ENCODE measurements around the gene HRK.

The HRK gene

DNA sequence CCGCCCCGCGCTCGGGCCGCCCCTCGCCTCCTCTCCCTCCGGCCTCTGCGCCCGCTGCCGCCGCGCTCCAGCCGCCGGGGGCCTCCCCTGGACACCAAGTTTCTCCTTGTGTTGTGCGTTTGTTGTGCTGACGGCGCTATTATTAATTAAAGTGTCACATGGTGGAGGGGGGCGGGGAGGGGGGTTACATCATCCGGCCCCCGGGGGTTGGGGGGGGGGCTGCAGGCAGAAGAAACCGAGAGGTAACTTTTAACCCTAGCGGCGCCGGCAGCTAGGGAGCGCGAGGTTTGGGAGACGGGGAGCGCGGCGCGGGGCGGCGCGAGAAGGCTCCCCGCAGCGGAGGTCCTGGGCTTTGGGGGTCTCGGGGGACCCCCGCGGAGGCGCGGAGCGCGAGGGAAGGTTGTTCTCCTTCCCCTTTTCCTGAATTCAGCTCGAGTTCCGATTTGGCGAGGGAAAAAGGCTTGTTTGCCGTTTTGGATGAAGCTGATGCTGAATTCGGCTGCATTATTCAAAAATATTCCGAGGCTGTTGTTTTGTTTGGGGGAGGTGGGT is at the start of gene HRK:
TSS of gene HRK (minus strand) at position 117 of the 552 bp plus-strand sequence. CDS start 134 bp downstream, outside the sequence.
- peak; percentile 45 for DNase-seq

DNA sequence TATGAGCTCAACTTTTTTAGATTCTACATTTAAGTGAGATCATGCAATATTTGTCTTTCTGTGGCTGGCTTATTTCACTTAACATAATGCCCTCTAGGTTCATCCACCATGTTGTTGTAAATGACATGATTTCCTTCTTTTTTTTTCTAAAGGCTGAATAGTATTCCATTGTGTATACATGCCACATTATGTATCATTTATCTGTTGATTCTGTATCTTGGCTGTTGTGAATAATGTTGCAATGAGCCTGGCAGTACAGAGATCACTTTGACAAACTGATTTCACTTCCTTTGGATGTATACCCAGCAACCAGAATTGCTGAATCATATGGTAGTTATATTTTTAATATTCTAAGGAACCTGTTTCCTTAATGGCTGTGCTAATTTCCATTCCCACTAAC is 48.6 kb upstream of the HRK start:
- no peak for DNase-seq

DNA sequence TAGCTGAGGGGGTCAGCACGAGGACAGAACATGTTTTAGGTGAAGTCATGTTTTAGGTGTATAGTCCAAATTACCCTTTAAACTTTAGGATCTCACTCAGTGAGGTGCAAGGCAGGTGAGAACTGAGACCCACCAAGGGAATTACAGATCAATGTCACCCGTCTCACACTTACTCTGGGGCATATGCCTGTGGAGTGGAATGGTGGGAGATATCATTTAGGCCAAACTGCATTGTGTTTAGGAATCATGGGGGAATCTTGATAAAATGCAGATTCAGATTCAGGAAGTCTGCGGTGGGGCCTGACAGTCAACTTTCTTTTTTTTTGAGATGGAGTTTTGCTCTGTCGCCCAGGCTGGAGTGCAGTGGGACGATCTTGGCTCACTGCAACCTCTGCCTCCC is 47.3 kb upstream of the HRK start:
- no peak for DNase-seq

DNA sequence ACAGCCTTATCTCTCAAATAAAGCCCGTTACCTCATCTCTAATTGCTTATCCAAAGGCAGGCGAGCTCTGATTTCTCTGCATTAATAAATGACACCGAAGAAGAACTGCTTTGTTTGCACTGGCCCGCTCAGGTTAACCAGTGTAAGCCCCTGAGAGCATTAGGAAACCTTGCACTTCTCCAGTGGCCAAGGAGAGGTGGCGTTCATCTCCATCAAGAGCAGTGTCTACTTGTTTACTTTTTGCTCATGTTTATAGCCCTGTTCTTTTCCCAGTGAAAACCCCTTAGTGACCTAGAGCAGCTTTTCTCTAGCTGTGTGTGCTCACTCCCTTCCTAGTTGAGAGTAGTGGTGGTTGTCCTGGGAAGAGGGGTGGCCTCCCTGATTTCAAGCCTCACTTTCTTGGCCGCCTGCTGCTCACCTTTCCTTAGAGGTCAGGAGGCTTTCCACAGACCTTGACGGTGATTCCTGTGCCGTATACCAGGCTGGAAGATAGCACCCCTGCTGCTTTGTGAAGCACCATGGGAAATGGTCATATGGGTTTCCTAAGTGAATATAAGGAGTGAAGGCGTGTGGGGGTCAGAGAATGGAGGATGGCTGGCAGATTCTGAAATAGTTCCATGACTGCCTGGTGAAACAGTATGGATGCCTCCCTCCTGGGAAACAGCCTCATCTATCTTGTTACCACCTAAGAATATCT is 46.2 kb upstream of the HRK start:
- DNase-seq = no peak

DNA sequence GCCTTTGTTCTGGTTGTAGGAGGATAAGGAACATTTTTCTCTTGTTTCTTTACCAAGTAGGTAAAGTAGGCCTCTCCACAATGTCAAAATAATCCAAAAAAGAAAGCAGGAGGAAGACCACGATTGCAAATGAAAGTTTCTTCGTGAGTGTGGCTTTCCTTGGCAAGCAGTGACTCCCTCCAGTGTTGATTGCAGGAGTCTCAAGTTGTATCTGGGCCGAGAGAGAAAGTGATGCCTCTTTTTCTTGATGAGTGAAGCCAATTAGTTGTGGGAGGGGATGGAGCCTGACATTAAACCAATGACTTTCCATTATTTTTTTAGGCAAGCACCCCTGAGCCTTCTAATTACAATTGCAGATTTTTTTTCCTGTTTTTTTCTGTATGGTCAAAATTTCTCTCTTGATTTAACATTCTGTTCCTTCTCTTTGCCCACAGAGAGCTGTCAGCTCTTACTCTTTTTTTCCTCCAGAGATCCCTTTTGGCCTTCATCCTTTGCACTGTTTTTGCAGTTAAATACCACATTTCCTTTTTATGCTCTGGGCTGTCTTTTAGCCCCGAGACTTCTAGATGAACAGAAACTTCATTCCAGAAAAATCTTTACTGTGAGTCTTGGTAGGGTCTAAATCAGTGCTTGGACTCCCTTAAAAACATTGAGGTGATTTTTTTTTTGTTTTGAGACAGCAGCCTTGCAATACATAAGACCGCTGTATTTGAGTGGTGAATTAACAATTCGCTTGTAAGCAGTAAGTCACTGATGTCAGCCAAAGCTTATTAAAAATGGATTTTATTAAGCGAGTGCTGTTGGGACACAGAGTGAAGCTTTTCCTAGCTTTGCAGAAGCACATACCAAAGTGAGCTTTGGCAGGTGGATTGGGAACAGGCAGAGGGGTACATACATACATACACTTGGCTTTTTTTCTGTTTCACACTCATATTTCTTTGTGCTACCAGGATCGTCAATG is 45.3 kb upstream of the HRK start:
- no peak for DNase-seq

DNA sequence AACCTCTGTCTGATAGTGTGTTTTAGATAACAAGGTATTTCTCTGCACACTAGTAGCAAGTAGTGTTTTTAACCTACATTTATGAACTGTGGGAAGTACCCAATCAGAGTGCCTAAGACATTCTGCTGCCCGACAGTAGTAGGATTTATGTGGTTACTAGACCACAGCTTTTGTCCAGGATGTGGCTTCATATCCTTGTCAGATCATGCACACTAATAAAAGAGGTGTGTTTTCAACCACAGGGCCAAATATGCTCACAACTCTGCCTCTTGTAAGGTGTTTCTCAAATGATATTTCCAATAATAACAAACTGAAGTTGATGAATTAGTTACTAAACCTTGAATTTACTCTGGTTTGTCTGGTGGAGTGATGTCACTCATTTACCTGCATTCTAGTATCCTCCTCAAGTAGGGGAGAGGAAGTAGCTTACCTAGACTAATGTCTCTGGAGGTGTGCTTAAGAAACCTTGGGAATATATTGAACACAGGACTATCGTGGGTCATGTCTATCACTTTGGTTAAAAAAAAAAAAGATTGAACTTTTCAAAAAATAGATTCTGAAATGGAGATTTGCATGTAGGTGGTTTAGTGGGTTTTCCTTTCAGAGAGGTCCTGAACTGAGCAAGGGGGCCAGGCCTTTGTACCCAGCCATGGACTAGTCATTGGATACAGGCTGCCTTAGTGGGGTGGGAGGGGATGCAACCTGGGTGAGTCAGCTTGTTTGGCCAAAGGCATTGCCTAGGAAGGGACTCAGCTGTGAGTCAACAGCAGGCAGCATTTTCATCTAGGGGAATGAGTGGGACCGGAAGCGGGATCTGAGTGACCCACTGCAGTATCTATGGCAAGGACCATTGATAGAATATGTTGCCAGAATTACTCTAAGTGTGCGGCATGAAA is 43.6 kb upstream of the HRK start:
- no peak for DNase-seq

DNA sequence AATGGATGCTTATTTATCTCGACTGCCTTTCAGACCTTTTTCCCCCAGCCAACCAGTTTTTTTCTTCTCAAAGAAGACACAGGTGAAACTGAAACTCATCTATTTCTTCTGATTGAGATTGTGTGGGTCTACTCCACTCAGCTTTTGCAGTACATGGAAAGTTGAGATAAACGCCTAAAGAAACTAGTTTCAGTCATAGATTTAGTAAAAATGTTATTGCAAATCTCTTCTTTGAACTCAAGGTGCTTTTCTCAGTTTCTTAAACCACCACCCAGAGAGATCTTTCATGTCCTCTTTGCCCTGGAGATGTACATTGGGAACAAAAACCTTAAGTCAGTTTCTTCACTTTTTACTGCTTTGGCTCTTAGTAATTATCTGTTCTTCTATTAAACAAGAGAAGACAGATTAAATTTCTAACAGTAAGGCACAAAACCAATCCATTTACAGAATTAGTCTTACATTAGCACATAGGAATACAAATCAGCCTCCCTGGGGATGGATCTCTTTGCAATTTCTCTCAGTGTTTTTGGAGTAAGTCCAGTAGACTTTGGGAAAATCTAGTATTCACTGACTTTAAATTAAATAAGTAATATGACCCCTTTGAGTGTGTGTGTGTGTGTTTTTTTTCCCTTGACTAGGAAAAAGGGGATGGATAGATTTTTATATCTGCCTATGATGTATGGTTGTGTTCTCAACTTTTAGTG is 41.1 kb upstream of the HRK start:
- DNase-seq = no peak

DNA sequence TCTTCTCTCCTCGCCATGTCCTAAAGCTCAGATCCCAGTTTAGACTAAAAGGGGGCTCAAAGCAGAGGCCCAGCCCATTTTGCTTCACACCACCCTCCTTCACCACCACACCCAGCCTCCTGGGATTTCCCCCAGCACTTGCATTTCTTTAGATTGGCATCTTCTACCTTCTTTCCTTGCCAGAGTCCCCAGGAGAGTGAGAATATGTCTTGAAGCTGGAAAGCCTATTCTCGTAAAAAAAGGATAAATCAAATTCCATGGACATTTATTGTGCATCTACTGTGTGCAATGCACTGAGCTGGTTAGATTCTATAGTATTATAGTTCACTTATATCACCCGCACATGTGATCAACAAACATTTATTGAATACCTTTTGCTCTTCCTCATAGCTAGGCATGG is 39.7 kb upstream of the HRK start:
- no peak for DNase-seq

DNA sequence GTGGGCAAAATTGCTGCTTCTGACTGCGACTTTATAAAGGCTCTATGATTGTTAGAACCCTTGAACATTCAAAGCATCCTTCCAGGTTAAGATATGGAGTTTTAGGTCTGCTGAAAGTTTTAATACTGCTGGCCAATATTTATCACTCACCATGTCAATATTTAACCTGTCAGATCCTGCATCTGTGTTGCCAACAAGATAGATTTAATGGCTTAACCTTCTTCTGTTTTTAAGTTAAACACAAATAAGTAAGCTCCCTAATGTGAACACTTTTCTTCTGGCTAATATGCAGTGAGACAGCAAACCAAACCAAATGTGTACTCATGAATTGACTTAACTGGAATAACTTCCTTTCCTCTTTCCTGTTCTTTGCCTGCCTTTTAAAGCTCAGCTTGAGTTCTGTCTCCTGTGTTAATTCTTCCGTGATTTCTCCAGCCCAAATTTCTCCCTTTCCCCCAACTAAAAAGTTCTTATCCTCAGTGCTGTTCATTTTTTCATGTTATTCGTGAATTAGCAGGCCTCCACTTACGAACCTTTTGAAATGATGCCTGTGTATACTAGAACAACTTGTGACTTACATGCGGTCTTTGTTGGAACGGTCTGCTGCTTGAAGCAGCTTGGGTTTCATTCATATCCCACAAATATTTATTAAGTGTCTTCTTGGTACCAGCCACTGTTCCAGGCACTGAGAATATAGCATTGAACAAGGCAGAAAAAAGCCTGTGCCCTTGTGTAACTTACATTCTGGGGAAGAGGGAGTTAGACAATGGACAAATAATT is 38.7 kb upstream of the HRK start:
- no peak for DNase-seq

DNA sequence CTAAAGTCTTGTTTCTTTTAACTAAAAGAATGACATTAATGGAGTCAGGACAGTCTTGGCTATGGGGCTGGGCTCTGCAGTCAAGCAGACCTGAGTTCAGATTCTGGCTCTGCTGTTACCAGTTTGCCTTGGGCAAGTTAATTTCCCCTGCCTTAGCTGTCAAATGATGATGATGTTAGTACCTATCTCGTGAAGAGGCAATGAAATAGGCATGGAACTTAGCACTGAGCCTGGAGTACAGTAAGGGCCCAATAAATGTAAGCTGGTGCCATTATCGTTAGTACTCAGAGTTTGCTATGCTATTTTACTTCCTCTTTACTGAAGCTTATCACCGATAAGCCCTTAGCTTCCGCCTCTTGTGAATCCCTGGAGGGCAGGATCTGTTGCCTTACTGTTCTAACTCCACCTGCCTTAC is 38.0 kb upstream of the HRK start:
- peak; percentile 75 for DNase-seq

DNA sequence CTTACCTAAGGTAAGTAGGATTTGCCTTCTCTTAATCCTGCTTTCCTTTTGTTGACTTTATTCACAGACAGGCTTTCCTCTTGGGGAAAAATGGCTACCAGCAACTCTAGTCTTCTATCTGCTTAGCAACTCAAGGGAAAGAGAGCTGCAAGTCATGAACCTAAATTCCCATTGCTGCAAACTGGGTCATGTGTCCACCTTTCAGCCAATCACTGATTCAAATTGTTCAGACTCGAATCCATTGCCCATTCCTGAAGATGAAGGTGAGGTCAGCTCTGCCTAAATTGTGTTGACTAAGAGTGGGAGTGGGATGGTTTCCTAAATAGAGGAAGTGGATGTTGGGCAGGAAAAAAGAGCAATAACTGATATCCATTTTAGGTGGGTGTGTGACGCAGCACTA is 37.2 kb upstream of the HRK start:
- no peak for DNase-seq

DNA sequence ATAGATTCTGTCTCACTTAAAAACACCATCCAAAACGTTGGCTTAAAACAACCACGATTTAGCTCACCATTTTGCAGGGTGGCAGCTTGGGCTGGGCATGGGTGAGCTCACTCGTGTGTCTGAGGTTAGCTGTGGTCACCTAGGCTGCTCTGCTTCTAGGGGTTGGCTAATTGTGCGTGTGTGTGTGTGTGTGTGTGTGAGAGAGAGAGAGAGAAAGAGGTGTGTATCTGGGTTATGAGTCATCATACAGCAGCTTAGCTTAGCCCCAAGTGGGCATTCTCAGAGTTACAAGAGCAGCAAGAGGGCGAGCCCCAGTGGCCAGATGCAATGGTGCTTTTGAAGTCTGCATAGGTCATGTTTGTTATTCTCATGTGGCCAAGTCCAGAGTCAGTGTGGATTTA is 35.5 kb upstream of the HRK start:
- no peak for DNase-seq

DNA sequence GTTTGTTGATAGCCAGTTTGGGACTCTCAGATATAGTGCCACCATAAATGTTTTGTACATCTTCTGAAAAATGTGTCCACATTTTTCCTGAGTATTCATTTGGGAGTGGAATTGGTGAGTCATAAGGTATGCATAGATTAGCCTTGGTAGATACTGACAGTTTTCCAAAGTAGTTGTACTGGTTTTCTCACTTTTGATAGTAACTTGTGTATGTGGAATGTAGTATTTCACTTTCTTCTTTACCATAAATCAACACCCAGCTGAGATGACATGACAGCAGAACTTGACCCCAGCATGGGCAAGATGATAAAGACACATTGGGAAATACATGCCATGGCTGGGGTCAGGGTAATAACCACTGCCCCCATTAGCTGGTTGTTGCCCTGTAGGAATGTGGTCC is 34.9 kb upstream of the HRK start:
- DNase-seq = no peak

DNA sequence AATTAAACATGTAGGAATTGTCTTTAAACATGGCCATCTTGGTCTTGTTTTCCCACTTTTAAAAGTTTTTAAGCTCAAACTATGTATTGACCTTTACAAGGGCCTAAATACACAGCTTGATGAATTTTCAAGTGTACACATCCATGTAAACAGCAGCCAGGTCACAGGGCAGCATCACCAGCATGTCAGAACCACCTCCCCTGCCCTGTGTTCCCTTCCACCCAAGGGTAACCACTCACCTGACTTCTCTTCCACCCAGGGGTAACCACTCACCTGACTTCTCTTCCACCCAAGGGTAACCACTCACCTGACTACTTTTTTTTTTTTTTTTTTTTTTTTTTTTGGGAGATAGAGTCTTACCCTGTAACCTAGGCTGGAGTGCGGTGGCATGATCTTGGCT is 34.1 kb upstream of the HRK start:
- DNase-seq = no peak

DNA sequence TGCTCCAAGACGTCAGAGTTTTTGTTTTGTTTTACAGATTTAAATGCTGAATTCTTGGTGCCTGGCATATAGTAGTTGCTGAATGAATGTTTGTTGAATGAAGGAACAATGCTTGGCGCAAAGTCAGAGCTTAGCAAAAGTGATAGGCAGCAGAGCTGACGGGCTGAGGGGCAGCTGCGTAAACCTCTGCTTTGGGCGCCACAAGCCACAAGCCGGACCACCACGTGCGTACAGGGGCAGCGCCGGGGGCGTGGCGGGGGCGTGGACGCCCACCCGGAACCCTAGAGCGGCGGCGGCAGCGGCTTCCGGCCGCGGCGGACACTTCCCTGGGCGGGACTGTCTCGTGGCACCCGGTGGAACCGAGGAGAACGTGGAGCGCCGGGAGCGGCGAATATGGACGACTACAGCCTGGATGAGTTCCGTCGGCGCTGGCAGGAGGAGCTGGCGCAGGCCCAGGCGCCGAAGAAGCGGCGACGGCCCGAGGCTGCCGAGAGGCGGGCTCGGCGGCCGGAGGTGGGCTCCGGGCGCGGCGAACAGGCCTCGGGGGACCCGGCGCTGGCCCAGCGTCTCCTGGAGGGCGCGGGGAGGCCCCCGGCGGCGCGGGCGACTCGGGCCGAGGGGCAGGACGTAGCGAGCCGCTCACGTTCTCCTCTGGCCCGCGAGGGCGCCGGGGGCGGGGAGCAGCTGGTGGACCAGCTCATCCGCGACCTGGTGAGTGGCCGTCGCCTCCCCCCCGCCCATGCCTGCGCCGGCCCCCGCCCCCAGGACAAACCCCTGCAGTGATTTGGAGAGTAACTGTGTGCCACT is 29.6 kb upstream of the HRK start, which contains the start of gene FBXW8:
TSS of gene FBXW8 (plus strand) at position 306 of the 807 bp plus-strand sequence. CDS start at position 394, 88 bp downstream.
- DNase-seq = peak; percentile 67

DNA sequence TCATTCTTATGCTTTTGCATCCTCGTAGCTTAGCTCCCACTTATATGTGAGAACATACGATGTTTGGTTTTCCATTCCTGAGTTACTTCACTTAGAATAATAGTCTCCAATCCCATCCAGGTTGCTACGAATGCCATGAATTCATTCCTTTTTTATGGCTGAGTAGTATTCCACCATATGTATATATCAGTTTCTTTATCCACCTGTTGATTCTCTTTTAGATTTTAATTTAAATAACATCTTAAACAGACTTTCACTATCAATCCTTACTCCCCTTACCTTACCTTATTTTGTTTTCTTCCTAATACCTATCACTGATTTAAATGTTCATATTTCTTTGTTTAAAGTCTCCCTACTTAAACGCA is 29.0 kb upstream of the HRK start:
- DNase-seq = no peak

DNA sequence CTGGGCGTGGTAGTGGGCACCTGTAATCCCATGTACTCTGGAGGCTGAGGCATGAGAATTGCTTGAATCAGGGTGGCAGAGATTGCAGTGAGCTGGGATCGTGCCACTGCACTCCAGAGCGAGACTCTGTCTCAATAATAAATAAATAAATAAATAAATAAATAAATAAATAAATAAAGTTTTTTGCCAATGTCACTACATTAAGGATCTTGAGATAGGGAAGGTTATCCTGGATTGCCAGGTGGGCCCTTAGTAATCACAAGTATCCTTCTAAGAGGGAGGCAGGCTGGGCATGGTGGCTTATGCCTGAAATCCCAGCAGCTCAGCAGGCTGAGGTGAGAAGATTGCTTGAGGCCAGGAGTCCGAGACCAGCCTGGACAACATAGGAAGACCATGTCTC is 25.0 kb upstream of the HRK start:
- DNase-seq = no peak

DNA sequence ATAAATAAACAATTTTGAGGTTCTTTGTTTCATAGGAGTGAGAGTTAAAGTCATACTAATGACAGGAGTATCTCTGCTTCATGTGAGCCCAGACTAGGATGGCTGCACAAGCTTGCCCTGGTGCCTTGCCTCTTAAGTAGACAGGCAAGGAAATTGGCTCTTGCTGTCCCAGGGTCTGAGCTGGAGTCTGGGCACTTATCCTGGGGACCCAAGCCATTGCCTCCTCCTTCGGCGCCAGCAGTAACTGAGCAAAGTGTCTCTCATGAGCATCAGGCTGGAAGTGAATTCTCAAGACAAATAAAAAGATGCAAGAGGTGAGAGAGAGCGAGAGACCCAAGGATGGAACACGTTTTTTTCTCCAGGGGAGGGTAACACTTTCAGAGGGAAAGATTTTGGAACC is 22.6 kb upstream of the HRK start:
- no peak for DNase-seq

DNA sequence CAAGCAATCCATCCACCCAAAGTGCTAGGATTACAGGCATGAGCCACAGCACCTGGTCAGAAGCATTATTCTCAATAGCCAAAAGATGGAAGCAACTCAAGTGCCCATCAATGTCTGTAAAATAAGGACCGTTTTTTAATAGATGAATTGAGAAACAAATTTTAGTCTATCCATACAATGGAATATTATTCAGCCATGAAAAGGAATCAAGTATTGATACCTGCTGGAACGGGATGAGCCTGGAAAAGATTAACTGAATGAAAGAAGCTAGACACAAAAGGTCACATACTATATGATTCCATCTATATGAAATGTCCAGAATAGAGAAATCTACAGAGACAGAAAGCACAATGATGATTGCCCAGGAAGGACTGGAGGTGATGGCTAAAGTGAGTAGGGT is 20.4 kb upstream of the HRK start:
- DNase-seq = no peak

DNA sequence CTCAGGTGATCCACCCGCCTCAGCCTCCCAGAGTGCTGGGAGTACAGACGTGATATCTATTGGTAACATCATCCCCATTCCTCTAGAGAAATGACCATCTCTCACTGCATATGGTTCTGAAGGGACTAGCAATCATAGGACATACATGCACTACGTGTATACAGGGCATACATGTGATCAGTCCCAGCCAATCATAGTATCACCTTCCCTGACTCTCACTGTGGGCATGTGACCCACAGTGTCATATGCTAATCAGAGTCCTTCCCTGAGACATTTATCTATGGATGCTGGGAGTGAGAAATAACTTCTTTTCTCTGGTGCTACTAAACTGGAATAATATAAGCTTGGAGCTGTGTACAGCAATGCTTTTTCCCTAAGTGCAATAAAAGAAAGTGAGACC is 17.4 kb upstream of the HRK start:
- no peak for DNase-seq

All from NCI-H1436 (cell line).